H1 (cell line): ENCODE data around the gene WDR7. TPM values are rescaled to one million over a fixed set of nuclear protein-coding genes. Genes with fewer than 3 reads are reported as not detected.

Experiments
- CTCF ChIA-PET: fragments of 300-600 bp; sonication (Branson Sonifier 250); formaldehyde crosslinking; loops from one replicate; lab custom pipeline; 2021; ENCODE audit not compliant: partially characterized antibody; lab: Charles Lee
- POLR2A ChIA-PET: fragments of 300-600 bp; sonication (Branson Sonifier 250); formaldehyde crosslinking; loops from one replicate; lab custom pipeline; 2021; ENCODE audit warnings: inconsistent platforms; ENCODE audit not compliant: partially characterized antibody; lab: Charles Lee
- DNase-seq, 2 experiments: peaks; one replicate each; pipeline versions ENCODE4 v3.0.0 to v3.0.0-alpha.2; 2010 to 2022; ENCODE audit warnings: low spot score in 2 of 2, low read depth in 1 of 2, mixed read lengths in 1 of 2
- FAIRE-seq: peaks from 2 replicates; lab custom pipeline; 2011; peaks lifted over from hg19 to GRCh38; lab: Jason Lieb, UNC
- H2AFZ ChIP-seq: 2 replicates; pipeline ENCODE4 v1.8.1; 2012; ENCODE audit warnings: low read length, inconsistent platforms
- H2AK5ac ChIP-seq: 2 replicates; pipeline ENCODE4 v1.6.1; 2013; ENCODE audit warnings: low read depth, low read length
- H2BK120ac ChIP-seq: replicated peaks from 2 replicates; pipeline ENCODE3; 2013; ENCODE audit warnings: low read depth, low read length, inconsistent platforms
- H2BK12ac ChIP-seq: 2 replicates; pipeline ENCODE4 v1.6.1; 2013; ENCODE audit warnings: low read depth, low read length
- H2BK15ac ChIP-seq: 2 replicates; pipeline ENCODE4 v1.6.1; 2013; ENCODE audit warnings: low read length
- H2BK20ac ChIP-seq: 2 replicates; pipeline ENCODE4 v1.6.1; 2013; ENCODE audit warnings: low read length
- H2BK5ac ChIP-seq: 2 replicates; pipeline ENCODE4 v1.6.1; 2013; ENCODE audit warnings: low read depth, low read length
- H3K14ac ChIP-seq: 2 replicates; pipeline ENCODE4 v1.6.1; 2013; ENCODE audit warnings: inconsistent platforms; ENCODE audit not compliant: insufficient read length
- H3K18ac ChIP-seq: 2 replicates; pipeline ENCODE4 v1.6.1; 2013; ENCODE audit warnings: low read length; ENCODE audit errors: extremely low read depth
- H3K23ac ChIP-seq: 2 replicates; pipeline ENCODE4 v1.6.1; 2013; ENCODE audit warnings: inconsistent platforms; ENCODE audit not compliant: insufficient read length
- H3K23me2 ChIP-seq: 2 replicates; pipeline ENCODE4 v1.6.1; 2013; ENCODE audit warnings: low read depth, low read length
- H3K27ac ChIP-seq: 2 replicates; pipeline ENCODE4 v1.6.1; 2011; ENCODE audit warnings: low read depth, low read length, inconsistent platforms
- H3K27me3 ChIP-seq, 4 experiments: replicated peaks in 1 of 4; 1 replicate in 1 of 4; 2 replicates in 3 of 4; pipeline versions ENCODE4 v1.6.1 to v1.8.1; 2011 to 2013; ENCODE audit warnings: low read length in 3 of 4, mild to moderate bottlenecking in 3 of 4, inconsistent platforms in 2 of 4, mixed read lengths in 2 of 4, moderate library complexity in 1 of 4; ENCODE audit not compliant: control insufficient read depth in 3 of 4, insufficient read depth in 3 of 4; ENCODE audit errors: extremely low read depth in 1 of 4
- H3K36me3 ChIP-seq, 4 experiments: 2 replicates each; pipeline versions ENCODE4 v1.6.1 to v1.8.1; 2011 to 2013; ENCODE audit warnings: mild to moderate bottlenecking in 4 of 4, low read length in 3 of 4, moderate library complexity in 2 of 4, control low read depth in 1 of 4, inconsistent platforms in 1 of 4; ENCODE audit not compliant: insufficient read depth in 4 of 4, control insufficient read depth in 2 of 4
- H3K4ac ChIP-seq: replicated peaks from 2 replicates; pipeline ENCODE3; 2013; ENCODE audit warnings: low read length, low read depth, mixed read lengths, inconsistent platforms; ENCODE audit not compliant: insufficient read length
- H3K4me1 ChIP-seq, 4 experiments: replicated peaks in 1 of 4; 1 replicate in 1 of 4; 2 replicates in 3 of 4; pipeline versions ENCODE4 v1.6.1 to v1.8.1; 2011 to 2013; ENCODE audit warnings: low read length in 3 of 4, inconsistent platforms in 2 of 4, mixed read lengths in 1 of 4; ENCODE audit not compliant: insufficient read depth in 4 of 4, control insufficient read depth in 3 of 4
- H3K4me2 ChIP-seq, 2 experiments: 2 replicates each; pipeline versions ENCODE4 v1.6.1 to v1.8.1; 2011 to 2013; ENCODE audit warnings: low read depth in 2 of 2, low read length in 2 of 2, control low read depth in 1 of 2, inconsistent platforms in 1 of 2, mild to moderate bottlenecking in 1 of 2; ENCODE audit not compliant: insufficient read depth in 1 of 2
- H3K4me3 ChIP-seq, 4 experiments: fragments of 200-600, 300-600 bp in 1 of 4; sonication (generic), shearing (Covaris generic), sonication (Bioruptor Twin) in 1 of 4; 2 replicates each; pipeline versions ENCODE4 v1.5.1 to v1.8.1; 2011 to 2016; ENCODE audit warnings: low read length in 4 of 4, low read depth in 3 of 4, control low read depth in 2 of 4, inconsistent platforms in 2 of 4, mild to moderate bottlenecking in 2 of 4, mixed read lengths in 1 of 4, moderate library complexity in 1 of 4; ENCODE audit not compliant: insufficient read depth in 2 of 4; ENCODE audit errors: extremely low read depth in 1 of 4
- H3K56ac ChIP-seq: replicated peaks from 2 replicates; pipeline ENCODE3; 2013; ENCODE audit warnings: low read depth, mild to moderate bottlenecking, mixed read lengths, low read length, inconsistent platforms; ENCODE audit not compliant: insufficient read length
- H3K79me1 ChIP-seq: 2 replicates; pipeline ENCODE4 v1.6.1; 2013; ENCODE audit warnings: low read depth, low read length, control low read depth
- H3K79me2 ChIP-seq, 2 experiments: 2 replicates each; pipeline versions ENCODE4 v1.6.1 to v1.8.1; 2012 to 2013; ENCODE audit warnings: low read length in 2 of 2, mild to moderate bottlenecking in 2 of 2, inconsistent platforms in 1 of 2; ENCODE audit not compliant: insufficient read depth in 2 of 2, control insufficient read depth in 1 of 2
- H3K9ac ChIP-seq, 4 experiments: replicated peaks in 1 of 4; 1 replicate in 1 of 4; 2 replicates in 3 of 4; pipeline versions ENCODE4 v1.6.1 to v1.8.1; 2011 to 2013; ENCODE audit warnings: low read depth in 3 of 4, low read length in 3 of 4, control low read depth in 2 of 4, mild to moderate bottlenecking in 2 of 4, moderate library complexity in 2 of 4, inconsistent platforms in 1 of 4; ENCODE audit errors: extremely low read depth in 1 of 4
- H3K9me3 ChIP-seq, 2 experiments: 2 replicates each; pipeline versions ENCODE4 v1.6.1 to v1.8.1; 2012 to 2013; ENCODE audit warnings: mild to moderate bottlenecking in 2 of 2, moderate library complexity in 2 of 2, control low read depth in 1 of 2, inconsistent platforms in 1 of 2, low read depth in 1 of 2, low read length in 1 of 2, mixed read lengths in 1 of 2; ENCODE audit not compliant: insufficient read depth in 2 of 2
- H4K20me1 ChIP-seq, 2 experiments: replicated peaks in 1 of 2; 2 replicates each; pipeline versions ENCODE3 to v1.8.1; 2011 to 2013; ENCODE audit warnings: inconsistent platforms in 2 of 2, low read length in 2 of 2, mild to moderate bottlenecking in 1 of 2; ENCODE audit not compliant: insufficient read depth in 2 of 2, control insufficient read depth in 1 of 2
- H4K5ac ChIP-seq: 2 replicates; pipeline ENCODE4 v1.6.1; 2013; ENCODE audit warnings: low read length, low read depth, mixed read lengths, inconsistent platforms; ENCODE audit not compliant: insufficient read length
- H4K8ac ChIP-seq: 2 replicates; pipeline ENCODE4 v1.8.0; 2013; ENCODE audit warnings: mild to moderate bottlenecking, moderate library complexity, low read length, inconsistent platforms; ENCODE audit not compliant: insufficient read depth; ENCODE audit errors: extremely low read depth
- H4K91ac ChIP-seq: replicated peaks from 2 replicates; pipeline ENCODE3; 2013; ENCODE audit warnings: low read length, mixed read lengths, inconsistent platforms; ENCODE audit not compliant: insufficient read length
- BACH1 ChIP-seq: IDR thresholded peaks from 2 replicates; pipeline ENCODE4 v1.6.1; 2012; ENCODE audit warnings: low read length, improper control_type of control experiment
- CHD2 ChIP-seq: IDR thresholded peaks from 2 replicates; pipeline ENCODE4 v1.6.1; 2012; ENCODE audit warnings: low read length, improper control_type of control experiment
- MAFK ChIP-seq: IDR thresholded peaks from 2 replicates; pipeline ENCODE4 v1.6.1; 2012; ENCODE audit warnings: low read depth, mild to moderate bottlenecking, improper control_type of control experiment, low read length
- POLR2AphosphoS5 ChIP-seq: IDR thresholded peaks from 2 replicates; pipeline ENCODE4 v1.6.1; 2011; ENCODE audit warnings: low read depth, low read length
- POU5F1 ChIP-seq: IDR thresholded peaks from 2 replicates; pipeline ENCODE4 v1.6.1; 2011; ENCODE audit warnings: low read depth, mild to moderate bottlenecking, low read length, moderate library complexity
- RFX5 ChIP-seq: IDR thresholded peaks from 2 replicates; pipeline ENCODE4 v1.6.1; 2011; ENCODE audit warnings: low read depth, low read length, improper control_type of control experiment, borderline replicate concordance
- SP1 ChIP-seq: IDR thresholded peaks from 2 replicates; pipeline ENCODE4 v1.6.1; 2011; ENCODE audit warnings: low read depth, low read length
- SP4 ChIP-seq: IDR thresholded peaks from 2 replicates; pipeline ENCODE4 v1.6.1; 2012; ENCODE audit warnings: low read length, inconsistent platforms
- SRF ChIP-seq: IDR thresholded peaks from 2 replicates; pipeline ENCODE4 v1.6.1; 2011; ENCODE audit warnings: mild to moderate bottlenecking, low read depth, low read length, moderate library complexity
- TAF1 ChIP-seq: IDR thresholded peaks from 2 replicates; pipeline ENCODE4 v1.6.1; 2011; ENCODE audit warnings: mild to moderate bottlenecking, low read depth, low read length
- YY1 ChIP-seq: IDR thresholded peaks from 2 replicates; pipeline ENCODE4 v1.6.1; 2011; ENCODE audit warnings: low read depth, mild to moderate bottlenecking, low read length
- WGBS, 2 experiments: shearing (Covaris generic) in 1 of 2; methylation state at CpG; one replicate each; pipeline versions ENCODE4 v1.1.6 to v1.1.7; 2013 to 2015; ENCODE audit warnings: low lambda C conversion rate in 2 of 2, mixed read lengths in 2 of 2, inconsistent platforms in 1 of 2, low coverage in 1 of 2, missing lambda C conversion rate in 1 of 2; ENCODE audit not compliant: insufficient replicate concordance in 2 of 2, insufficient coverage in 1 of 2, insufficient read length in 1 of 2; ENCODE audit errors: extremely low coverage in 1 of 2, missing lambda C conversion rate in 1 of 2; 5-methylcytosine and 5-hydroxymethylcytosine counted together
- polyA plus RNA-seq, 7 experiments: library from polyadenylated mRNA; depleted of rRNA in 3 of 7; stranded (reverse) in 5 of 7; unstranded in 2 of 7; fragments of >200 nt in 5 of 7; fragments of 200-250 nt in 2 of 7; gene quantifications; 1 replicate in 5 of 7; 2 replicates in 1 of 7; 4 replicates in 1 of 7; pipeline versions ENCODE4 v1.2.1 to v1.2.3, GENCODE V29; 2011 to 2013; ENCODE audit warnings: missing spikeins in 2 of 7, mixed read lengths in 2 of 7
- total RNA-seq: library from RNA; stranded (reverse); fragmentation: NEBNext Ultra II Directional; extraction: Animal tissue kit (Norgen Biotek cat#: 25700); gene quantifications from 2 replicates; pipeline ENCODE4 v1.2.1, GENCODE V29; 2021
- TF ChIP-seq, protein P1 (sequence below): IDR thresholded peaks from 2 replicates; pipeline ENCODE4 v1.6.1; 2012; ENCODE audit warnings: low read length, inconsistent platforms
- TF ChIP-seq, protein P2 (sequence below): IDR thresholded peaks from 2 replicates; pipeline ENCODE4 v1.6.1; 2011; ENCODE audit warnings: low read depth, mild to moderate bottlenecking, low read length; ENCODE audit not compliant: insufficient read depth

The WDR7 gene
- total and polyA plus RNA-seq, 2 of the 8 experiments (the other 6 are each of a cell fraction or from before 2014, with no cell fraction given), result 5.5 to 15.2 TPM

DNA sequence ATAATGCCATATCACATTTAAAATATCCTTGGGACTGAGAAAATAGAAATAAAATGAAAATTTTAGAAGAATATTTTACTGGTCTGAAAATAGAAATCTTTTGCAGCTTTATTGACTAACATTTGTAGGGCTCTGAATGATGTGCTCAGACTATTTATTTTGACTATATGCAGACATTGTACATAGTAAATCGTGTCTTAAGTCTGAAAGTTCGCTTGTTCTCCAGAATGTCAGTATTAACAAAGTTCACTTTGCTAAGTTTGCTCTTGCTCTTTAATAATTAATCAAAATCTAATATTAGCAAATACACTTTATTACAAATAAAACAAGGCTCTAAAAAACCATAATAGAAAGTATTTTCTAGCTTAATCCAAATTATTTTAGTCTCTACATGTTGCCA, 219.8 kb downstream of the WDR7 start:
- Histone ChIP-seq H3K9ac (no peak overlapping the region), H3K56ac (no peak overlapping the region), H3K9me3 (no peaks in the 10 kb centered on the region), H3K36me3 (no peaks in the 10 kb centered on the region; a peak in 1 of 8 replicates), H2BK5ac (no peak overlapping the region), H2AFZ (no peak overlapping the region), H3K23me2 (no peaks in the 10 kb centered on the region), H2BK15ac (no peak overlapping the region), H2BK12ac (no peak overlapping the region), H3K27ac (no peak overlapping the region), H3K23ac (no peak overlapping the region), H3K79me1 (no peaks in the 10 kb centered on the region), H3K4me2 (no peak overlapping the region), H2BK20ac (no peak overlapping the region), H3K4me1 (peaks cover 2 to 14% (median 8%) of the 10 kb centered on the region in 4 experiments; a peak in 6 of 7 replicates), H3K4ac (no peak overlapping the region), H3K14ac (no peak overlapping the region), H4K91ac (no peak overlapping the region), H3K4me3 (no peak overlapping the region), H3K79me2 (no peaks in the 10 kb centered on the region), H4K5ac (no peak overlapping the region), H3K27me3 (no peaks in the 10 kb centered on the region), H2AK5ac (no peak overlapping the region), H2BK120ac (no peak overlapping the region), H4K8ac (no peak overlapping the region), H4K20me1 (no peaks in the 10 kb centered on the region), H3K18ac (no peak overlapping the region)
- POLR2A ChIA-PET, result no interaction called here
- FAIRE-seq, result no peak
- CTCF ChIA-PET, result no interaction called here
- TF ChIP-seq, protein P1, sequence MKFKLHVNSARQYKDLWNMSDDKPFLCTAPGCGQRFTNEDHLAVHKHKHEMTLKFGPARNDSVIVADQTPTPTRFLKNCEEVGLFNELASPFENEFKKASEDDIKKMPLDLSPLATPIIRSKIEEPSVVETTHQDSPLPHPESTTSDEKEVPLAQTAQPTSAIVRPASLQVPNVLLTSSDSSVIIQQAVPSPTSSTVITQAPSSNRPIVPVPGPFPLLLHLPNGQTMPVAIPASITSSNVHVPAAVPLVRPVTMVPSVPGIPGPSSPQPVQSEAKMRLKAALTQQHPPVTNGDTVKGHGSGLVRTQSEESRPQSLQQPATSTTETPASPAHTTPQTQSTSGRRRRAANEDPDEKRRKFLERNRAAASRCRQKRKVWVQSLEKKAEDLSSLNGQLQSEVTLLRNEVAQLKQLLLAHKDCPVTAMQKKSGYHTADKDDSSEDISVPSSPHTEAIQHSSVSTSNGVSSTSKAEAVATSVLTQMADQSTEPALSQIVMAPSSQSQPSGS, result no peak
- no peak for TF ChIP-seq RFX5
- TF ChIP-seq, protein P2, sequence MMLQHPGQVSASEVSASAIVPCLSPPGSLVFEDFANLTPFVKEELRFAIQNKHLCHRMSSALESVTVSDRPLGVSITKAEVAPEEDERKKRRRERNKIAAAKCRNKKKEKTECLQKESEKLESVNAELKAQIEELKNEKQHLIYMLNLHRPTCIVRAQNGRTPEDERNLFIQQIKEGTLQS, result no peak
- TF ChIP-seq MAFK, result no peak
- TF ChIP-seq SP4, result no peak
- TF ChIP-seq YY1, result no peak
- no peak for TF ChIP-seq CHD2
- no peak for TF ChIP-seq POLR2AphosphoS5
- no peak for TF ChIP-seq POU5F1
- TF ChIP-seq BACH1, result no peak
- TF ChIP-seq SP1, result no peak
- no peak for TF ChIP-seq TAF1
- TF ChIP-seq SRF, result no peak
- no peak for DNase-seq
- 100% methylated on average over 2 of the region's 2 CpGs; no CpG with 5 or more reads in 1 of the 2 experiments for WGBS, 2 experiments
